HG03039 (cell line): Measurements from ENCODE around the gene SPAG16.
"Not testable (repeated sequence)": the region's sequence is repeated elsewhere in the genome, so short reads cannot be mapped to it uniquely, and the experiment has no call there.

ENCODE experiments used
- ATAC-seq: cut with Tn5 transposase; IDR thresholded peaks from one replicate; pipeline ENCODE4 v1.9.1; 2021; ENCODE audit warnings: mild to moderate bottlenecking, moderate library complexity; ENCODE audit not compliant: unreplicated experiment

The SPAG16 gene

DNA sequence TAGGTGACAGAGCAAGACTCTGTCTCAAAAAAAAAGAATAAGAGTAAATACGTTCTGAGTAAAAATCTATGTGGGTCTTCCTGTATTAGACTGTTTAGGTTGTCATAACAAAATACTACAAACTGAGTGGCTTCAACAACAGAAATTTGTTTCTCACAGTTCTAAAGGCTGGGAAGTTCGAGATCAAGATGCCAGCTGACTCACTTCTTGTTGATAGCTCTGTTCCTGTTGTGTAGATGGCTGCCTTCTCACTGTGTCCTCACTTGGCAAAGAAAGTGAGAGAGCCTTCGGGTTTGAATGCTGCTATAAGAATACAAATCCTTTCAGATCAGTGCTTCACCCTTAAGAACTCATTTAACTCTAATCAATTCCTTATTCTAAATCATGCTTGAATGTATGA is 696.6 kb downstream of the SPAG16 start:
- ATAC-seq: no peak

- ATAC-seq: no peak
These were observed 704.9 kb downstream of the SPAG16 start for GRCh38 chr2:213989207-213989606.

DNA sequence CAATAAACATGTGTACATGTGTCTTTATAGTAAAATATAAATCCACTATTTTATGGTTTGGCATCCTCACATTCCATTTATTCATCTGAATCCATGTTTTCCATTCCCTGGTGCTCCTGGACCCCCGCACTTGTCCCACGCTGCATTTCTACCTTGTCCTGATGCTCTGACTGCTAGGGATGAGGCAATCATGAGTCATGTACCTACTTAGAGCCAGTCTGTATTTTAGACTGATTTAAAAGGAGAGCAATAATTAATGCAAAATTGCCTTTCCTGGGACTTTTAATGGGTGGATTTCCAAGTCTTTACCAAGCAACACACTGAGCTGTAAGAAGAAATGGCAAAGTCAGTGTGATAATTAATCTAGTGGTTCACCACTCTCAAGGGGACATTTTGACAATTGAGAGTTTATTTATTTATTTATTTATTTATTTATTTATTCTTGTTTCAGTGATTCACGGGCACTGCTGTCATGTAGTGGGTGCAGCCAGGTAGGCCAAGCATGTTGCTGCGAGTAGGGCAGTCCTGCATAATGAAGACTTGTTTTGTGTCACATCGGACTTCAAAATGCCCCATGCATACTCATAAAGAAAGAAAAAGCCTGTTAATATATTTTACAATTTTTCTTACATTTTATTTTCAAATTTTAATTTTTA is 707.3 kb downstream of the SPAG16 start:
- no peak for ATAC-seq

DNA sequence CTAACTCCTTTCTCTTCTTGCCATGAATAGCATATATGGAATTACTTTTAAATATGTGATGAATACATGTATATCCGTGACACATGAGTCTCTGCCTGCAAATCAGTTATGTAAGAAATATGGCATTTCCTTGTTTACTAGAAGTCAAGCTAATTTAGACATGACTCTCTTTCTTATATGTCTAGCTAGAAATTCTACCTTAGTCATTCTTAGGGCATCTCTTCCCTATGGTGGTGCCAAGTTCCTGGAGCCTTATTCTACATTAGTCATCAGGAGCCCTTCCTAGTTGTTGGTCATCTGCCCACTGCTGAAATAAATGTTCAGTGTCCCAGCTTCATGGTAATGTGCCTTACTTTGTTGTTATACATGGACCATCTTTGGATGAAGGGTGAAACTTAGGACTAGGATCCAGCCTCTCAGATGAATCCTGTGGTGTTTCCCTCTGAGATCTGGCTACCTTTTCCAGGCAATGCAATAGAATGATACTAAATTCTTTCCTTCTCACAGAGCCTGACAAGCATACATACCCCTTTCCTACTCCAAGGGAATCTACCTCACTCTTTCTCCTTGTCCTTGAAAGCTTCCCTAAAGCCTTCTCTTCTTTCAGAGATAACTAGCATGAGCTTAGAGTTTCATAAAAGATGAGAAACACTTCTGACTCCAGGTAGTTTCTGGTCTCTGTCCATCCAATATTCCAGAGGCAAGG is 711.3 kb downstream of the SPAG16 start:
- ATAC-seq: no peak

- not testable (repeated sequence) for ATAC-seq
These were observed 714.7 kb downstream of the SPAG16 start for GRCh38 chr2:213998976-213999375.

- ATAC-seq: no peak
These were observed 720.2 kb downstream of the SPAG16 start for GRCh38 chr2:214004463-214004862.

DNA sequence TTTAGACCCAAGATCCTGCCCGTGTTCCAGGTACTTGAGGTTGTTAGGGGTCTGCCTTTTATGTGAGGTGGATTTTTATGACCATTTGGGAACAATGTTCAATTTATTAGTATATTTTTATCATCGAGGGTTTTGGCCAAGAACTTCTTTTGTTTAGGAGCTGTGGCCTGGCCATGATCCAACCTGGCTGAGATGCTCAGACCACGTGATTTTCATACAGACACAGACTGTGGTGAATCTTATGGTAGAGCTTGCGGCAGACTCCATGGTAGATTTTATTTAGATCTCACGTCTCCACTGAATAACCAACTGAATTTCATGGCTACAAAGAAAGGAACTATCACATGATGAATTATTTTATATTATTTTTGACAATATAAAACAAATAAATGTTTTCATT is 721.1 kb downstream of the SPAG16 start:
- ATAC-seq: no peak

- ATAC-seq: no peak
These were observed 722.3 kb downstream of the SPAG16 start for GRCh38 chr2:214006601-214007000.

DNA sequence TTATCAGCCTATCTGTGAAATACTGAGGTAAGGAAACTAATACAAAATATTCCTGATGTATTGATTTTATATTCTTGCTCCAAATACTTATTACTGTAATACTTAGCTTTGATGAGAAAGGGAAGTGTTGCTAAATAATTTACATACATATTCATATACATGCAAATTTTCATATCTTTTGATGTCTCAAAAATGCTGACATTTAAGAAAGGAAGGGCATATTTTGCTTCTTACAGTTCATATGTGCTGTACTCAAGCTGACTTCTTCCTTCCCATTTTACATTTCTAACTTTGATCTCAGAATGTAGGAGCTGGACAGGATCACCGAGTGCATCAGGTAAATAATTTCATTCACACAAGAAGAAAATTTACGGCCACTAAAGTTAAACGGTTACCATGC is 727.4 kb downstream of the SPAG16 start:
- ATAC-seq: no peak

DNA sequence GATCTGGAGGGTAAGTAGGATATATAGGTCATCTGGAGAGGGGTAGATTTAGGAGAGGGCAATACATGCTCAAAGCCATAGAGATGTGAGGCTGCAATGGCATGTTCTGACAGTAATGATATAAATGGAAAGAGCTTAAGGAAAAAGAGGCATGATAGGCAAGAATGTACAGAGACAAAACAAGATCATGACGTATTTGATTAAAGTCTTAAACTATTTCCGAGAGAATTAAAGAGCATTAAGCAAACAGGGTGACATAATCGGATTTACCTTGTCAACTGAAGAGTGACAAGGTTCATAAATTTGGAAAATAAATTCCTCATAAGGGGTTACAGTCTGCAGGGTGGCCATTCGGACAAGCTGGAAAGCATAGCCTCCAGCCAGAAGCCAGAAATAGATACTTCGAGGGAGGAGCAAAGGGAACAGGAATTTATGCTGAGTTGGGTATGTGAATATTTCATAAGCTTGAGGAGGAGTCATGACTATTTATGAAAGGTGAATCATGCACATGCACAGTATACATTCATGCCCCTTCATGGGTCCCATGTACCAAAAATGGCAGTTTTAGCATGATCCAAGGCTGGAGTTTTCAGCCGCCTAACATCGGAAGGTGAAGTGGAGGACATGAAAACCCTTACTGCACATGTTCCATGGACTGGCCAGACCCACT is 730.4 kb downstream of the SPAG16 start:
- ATAC-seq: no peak

GRCh38 chr2:214019229-214019972 is 735.1 kb downstream of the SPAG16 start:
- ATAC-seq: no peak

DNA sequence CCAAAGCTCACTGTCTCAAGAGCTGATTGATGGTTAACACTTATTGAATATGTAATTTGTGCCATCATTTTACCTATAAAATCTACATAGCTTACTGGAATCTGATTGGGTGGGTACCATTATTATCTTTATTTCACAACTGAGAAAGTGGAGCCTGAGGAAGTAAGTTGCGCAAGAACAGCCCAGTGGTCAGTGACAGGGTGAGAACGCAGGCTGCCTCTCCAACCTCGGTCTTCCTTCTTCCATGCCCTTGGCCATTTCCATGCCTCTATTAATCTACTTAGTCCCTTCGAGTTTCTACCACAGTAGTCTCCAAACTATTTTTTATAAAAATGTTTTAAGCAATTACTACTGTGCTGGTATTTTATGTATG is 735.7 kb downstream of the SPAG16 start:
- ATAC-seq: no peak

- no peak for ATAC-seq
These were observed 744.9 kb downstream of the SPAG16 start for GRCh38 chr2:214029190-214029589.

GRCh38 chr2:214031566-214031965 is 747.3 kb downstream of the SPAG16 start:
- no peak for ATAC-seq

- no peak for ATAC-seq
These were observed 750.2 kb downstream of the SPAG16 start for GRCh38 chr2:214034417-214034816.

DNA sequence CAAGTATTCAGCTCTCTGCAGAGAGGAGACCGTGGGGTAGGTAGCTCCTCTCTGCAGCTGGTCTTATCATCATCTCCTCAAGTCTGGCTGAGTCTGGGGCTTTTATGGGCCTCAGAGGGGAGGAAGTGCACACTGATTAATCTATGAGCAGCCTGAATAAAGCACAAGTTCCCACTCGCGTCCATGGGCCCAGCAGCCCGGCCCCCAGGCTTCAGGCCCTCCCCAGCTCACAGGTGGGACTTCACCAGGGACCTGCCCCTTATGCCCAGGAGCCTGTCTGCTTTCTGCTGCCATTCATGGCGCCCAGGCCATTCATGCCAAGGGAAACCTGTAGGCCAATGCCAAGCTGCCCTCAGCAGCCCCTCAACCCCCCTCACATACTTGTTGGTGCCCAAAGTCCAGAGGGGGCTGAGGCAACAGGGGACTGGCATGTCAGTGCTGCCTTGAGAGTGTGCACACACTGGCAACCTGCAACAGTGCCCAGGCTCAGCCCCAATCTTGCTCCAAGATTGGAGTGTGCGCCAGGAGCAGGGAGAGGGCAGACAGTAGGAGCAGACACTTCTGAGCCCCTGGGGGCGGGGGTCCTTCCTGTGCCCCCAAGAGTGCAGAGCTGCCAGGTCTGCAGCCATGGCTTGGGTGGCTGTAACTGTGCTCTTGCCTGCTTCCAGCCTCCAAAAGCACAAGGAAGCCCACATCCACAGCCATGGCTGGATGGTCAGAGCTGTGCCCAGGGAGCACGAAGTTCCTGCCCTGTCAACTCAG is 751.0 kb downstream of the SPAG16 start:
- ATAC-seq: no peak

GRCh38 chr2:214035921-214036320 is 751.7 kb downstream of the SPAG16 start:
- no peak for ATAC-seq

GRCh38 chr2:214038186-214038585 is 753.9 kb downstream of the SPAG16 start:
- no peak for ATAC-seq

DNA sequence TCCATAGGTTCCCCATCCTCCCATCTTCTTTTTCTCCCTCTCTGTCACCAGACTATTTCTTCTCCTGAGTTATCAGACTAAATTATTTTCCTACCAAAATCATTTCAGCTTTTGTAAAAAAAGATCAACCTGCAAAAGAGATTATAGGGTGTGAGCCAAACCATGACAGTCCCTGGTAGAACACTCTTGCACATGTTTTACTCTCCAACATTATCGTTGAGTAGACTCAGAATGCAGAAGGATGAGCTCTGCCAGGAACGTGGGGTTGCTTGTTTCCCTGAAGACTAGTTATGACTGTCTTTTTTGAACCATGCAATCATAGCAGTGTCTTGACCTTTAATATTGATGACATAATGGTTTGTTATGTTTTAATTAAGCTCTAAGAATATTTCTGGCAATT is 766.5 kb downstream of the SPAG16 start:
- no peak for ATAC-seq

- ATAC-seq: no peak
These were observed 767.3 kb downstream of the SPAG16 start for GRCh38 chr2:214051585-214051984.

DNA sequence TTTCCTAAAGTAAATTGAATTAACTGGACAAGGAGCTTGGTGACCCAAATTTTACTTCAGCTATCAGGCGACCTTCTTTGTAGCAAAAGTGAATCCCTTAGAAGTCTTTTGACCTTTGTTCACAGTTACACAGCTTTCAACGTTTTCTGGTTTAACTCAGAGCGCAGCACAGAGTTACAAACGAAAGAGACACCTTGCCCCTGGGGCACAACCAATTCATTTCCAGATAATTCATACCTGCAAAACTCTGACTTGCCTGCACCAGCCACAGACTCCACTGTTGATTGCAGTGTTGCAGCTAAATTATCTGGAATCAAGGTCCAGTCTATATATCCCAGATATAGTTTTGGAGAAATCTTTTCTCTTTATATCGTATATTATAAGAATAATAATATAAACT is 768.0 kb downstream of the SPAG16 start:
- ATAC-seq: no peak
